H1 (cell line): ENCODE results near the gene TRAK1. TPM values are rescaled to one million over a fixed set of nuclear protein-coding genes. Genes with fewer than 3 reads are reported as not detected.

Source experiments
- CTCF ChIA-PET: fragments of 300-600 bp; sonication (Branson Sonifier 250); formaldehyde crosslinking; loops from one replicate; lab custom pipeline; 2021; ENCODE audit not compliant: partially characterized antibody; lab: Charles Lee
- POLR2A ChIA-PET: fragments of 300-600 bp; sonication (Branson Sonifier 250); formaldehyde crosslinking; loops from one replicate; lab custom pipeline; 2021; ENCODE audit warnings: inconsistent platforms; ENCODE audit not compliant: partially characterized antibody; lab: Charles Lee
- DNase-seq, 2 experiments: peaks; one replicate each; pipeline versions ENCODE4 v3.0.0 to v3.0.0-alpha.2; 2010 to 2022; ENCODE audit warnings: low spot score in 2 of 2, low read depth in 1 of 2, mixed read lengths in 1 of 2
- FAIRE-seq: peaks from 2 replicates; lab custom pipeline; 2011; peaks lifted over from hg19 to GRCh38; lab: Jason Lieb, UNC
- H2AFZ ChIP-seq: 2 replicates; pipeline ENCODE4 v1.8.1; 2012; ENCODE audit warnings: low read length, inconsistent platforms
- H2AK5ac ChIP-seq: 2 replicates; pipeline ENCODE4 v1.6.1; 2013; ENCODE audit warnings: low read depth, low read length
- H2BK120ac ChIP-seq: replicated peaks from 2 replicates; pipeline ENCODE3; 2013; ENCODE audit warnings: low read depth, low read length, inconsistent platforms
- H2BK12ac ChIP-seq: 2 replicates; pipeline ENCODE4 v1.6.1; 2013; ENCODE audit warnings: low read depth, low read length
- H2BK15ac ChIP-seq: 2 replicates; pipeline ENCODE4 v1.6.1; 2013; ENCODE audit warnings: low read length
- H2BK20ac ChIP-seq: 2 replicates; pipeline ENCODE4 v1.6.1; 2013; ENCODE audit warnings: low read length
- H2BK5ac ChIP-seq: 2 replicates; pipeline ENCODE4 v1.6.1; 2013; ENCODE audit warnings: low read depth, low read length
- H3K14ac ChIP-seq: 2 replicates; pipeline ENCODE4 v1.6.1; 2013; ENCODE audit warnings: inconsistent platforms; ENCODE audit not compliant: insufficient read length
- H3K18ac ChIP-seq: 2 replicates; pipeline ENCODE4 v1.6.1; 2013; ENCODE audit warnings: low read length; ENCODE audit errors: extremely low read depth
- H3K23ac ChIP-seq: 2 replicates; pipeline ENCODE4 v1.6.1; 2013; ENCODE audit warnings: inconsistent platforms; ENCODE audit not compliant: insufficient read length
- H3K23me2 ChIP-seq: 2 replicates; pipeline ENCODE4 v1.6.1; 2013; ENCODE audit warnings: low read depth, low read length
- H3K27ac ChIP-seq: 2 replicates; pipeline ENCODE4 v1.6.1; 2011; ENCODE audit warnings: low read depth, low read length, inconsistent platforms
- H3K27me3 ChIP-seq, 4 experiments: replicated peaks in 1 of 4; 1 replicate in 1 of 4; 2 replicates in 3 of 4; pipeline versions ENCODE4 v1.6.1 to v1.8.1; 2011 to 2013; ENCODE audit warnings: low read length in 3 of 4, mild to moderate bottlenecking in 3 of 4, inconsistent platforms in 2 of 4, mixed read lengths in 2 of 4, moderate library complexity in 1 of 4; ENCODE audit not compliant: control insufficient read depth in 3 of 4, insufficient read depth in 3 of 4; ENCODE audit errors: extremely low read depth in 1 of 4
- H3K36me3 ChIP-seq, 4 experiments: 2 replicates each; pipeline versions ENCODE4 v1.6.1 to v1.8.1; 2011 to 2013; ENCODE audit warnings: mild to moderate bottlenecking in 4 of 4, low read length in 3 of 4, moderate library complexity in 2 of 4, control low read depth in 1 of 4, inconsistent platforms in 1 of 4; ENCODE audit not compliant: insufficient read depth in 4 of 4, control insufficient read depth in 2 of 4
- H3K4ac ChIP-seq: replicated peaks from 2 replicates; pipeline ENCODE3; 2013; ENCODE audit warnings: low read length, low read depth, mixed read lengths, inconsistent platforms; ENCODE audit not compliant: insufficient read length
- H3K4me1 ChIP-seq, 4 experiments: replicated peaks in 1 of 4; 1 replicate in 1 of 4; 2 replicates in 3 of 4; pipeline versions ENCODE4 v1.6.1 to v1.8.1; 2011 to 2013; ENCODE audit warnings: low read length in 3 of 4, inconsistent platforms in 2 of 4, mixed read lengths in 1 of 4; ENCODE audit not compliant: insufficient read depth in 4 of 4, control insufficient read depth in 3 of 4
- H3K4me2 ChIP-seq, 2 experiments: 2 replicates each; pipeline versions ENCODE4 v1.6.1 to v1.8.1; 2011 to 2013; ENCODE audit warnings: low read depth in 2 of 2, low read length in 2 of 2, control low read depth in 1 of 2, inconsistent platforms in 1 of 2, mild to moderate bottlenecking in 1 of 2; ENCODE audit not compliant: insufficient read depth in 1 of 2
- H3K4me3 ChIP-seq, 4 experiments: fragments of 200-600, 300-600 bp in 1 of 4; sonication (generic), shearing (Covaris generic), sonication (Bioruptor Twin) in 1 of 4; 2 replicates each; pipeline versions ENCODE4 v1.5.1 to v1.8.1; 2011 to 2016; ENCODE audit warnings: low read length in 4 of 4, low read depth in 3 of 4, control low read depth in 2 of 4, inconsistent platforms in 2 of 4, mild to moderate bottlenecking in 2 of 4, mixed read lengths in 1 of 4, moderate library complexity in 1 of 4; ENCODE audit not compliant: insufficient read depth in 2 of 4; ENCODE audit errors: extremely low read depth in 1 of 4
- H3K56ac ChIP-seq: replicated peaks from 2 replicates; pipeline ENCODE3; 2013; ENCODE audit warnings: low read depth, mild to moderate bottlenecking, mixed read lengths, low read length, inconsistent platforms; ENCODE audit not compliant: insufficient read length
- H3K79me1 ChIP-seq: 2 replicates; pipeline ENCODE4 v1.6.1; 2013; ENCODE audit warnings: low read depth, low read length, control low read depth
- H3K79me2 ChIP-seq, 2 experiments: 2 replicates each; pipeline versions ENCODE4 v1.6.1 to v1.8.1; 2012 to 2013; ENCODE audit warnings: low read length in 2 of 2, mild to moderate bottlenecking in 2 of 2, inconsistent platforms in 1 of 2; ENCODE audit not compliant: insufficient read depth in 2 of 2, control insufficient read depth in 1 of 2
- H3K9ac ChIP-seq, 4 experiments: replicated peaks in 1 of 4; 1 replicate in 1 of 4; 2 replicates in 3 of 4; pipeline versions ENCODE4 v1.6.1 to v1.8.1; 2011 to 2013; ENCODE audit warnings: low read depth in 3 of 4, low read length in 3 of 4, control low read depth in 2 of 4, mild to moderate bottlenecking in 2 of 4, moderate library complexity in 2 of 4, inconsistent platforms in 1 of 4; ENCODE audit errors: extremely low read depth in 1 of 4
- H3K9me3 ChIP-seq, 2 experiments: 2 replicates each; pipeline versions ENCODE4 v1.6.1 to v1.8.1; 2012 to 2013; ENCODE audit warnings: mild to moderate bottlenecking in 2 of 2, moderate library complexity in 2 of 2, control low read depth in 1 of 2, inconsistent platforms in 1 of 2, low read depth in 1 of 2, low read length in 1 of 2, mixed read lengths in 1 of 2; ENCODE audit not compliant: insufficient read depth in 2 of 2
- H4K20me1 ChIP-seq, 2 experiments: replicated peaks in 1 of 2; 2 replicates each; pipeline versions ENCODE3 to v1.8.1; 2011 to 2013; ENCODE audit warnings: inconsistent platforms in 2 of 2, low read length in 2 of 2, mild to moderate bottlenecking in 1 of 2; ENCODE audit not compliant: insufficient read depth in 2 of 2, control insufficient read depth in 1 of 2
- H4K5ac ChIP-seq: 2 replicates; pipeline ENCODE4 v1.6.1; 2013; ENCODE audit warnings: low read length, low read depth, mixed read lengths, inconsistent platforms; ENCODE audit not compliant: insufficient read length
- H4K8ac ChIP-seq: 2 replicates; pipeline ENCODE4 v1.8.0; 2013; ENCODE audit warnings: mild to moderate bottlenecking, moderate library complexity, low read length, inconsistent platforms; ENCODE audit not compliant: insufficient read depth; ENCODE audit errors: extremely low read depth
- H4K91ac ChIP-seq: replicated peaks from 2 replicates; pipeline ENCODE3; 2013; ENCODE audit warnings: low read length, mixed read lengths, inconsistent platforms; ENCODE audit not compliant: insufficient read length
- CHD2 ChIP-seq: IDR thresholded peaks from 2 replicates; pipeline ENCODE4 v1.6.1; 2012; ENCODE audit warnings: low read length, improper control_type of control experiment
- CTCF ChIP-seq, 3 experiments: IDR thresholded peaks; 1 replicate in 2 of 3; 2 replicates in 1 of 3; pipeline versions ENCODE4 v1.5.1 to v1.6.1; 2011; ENCODE audit warnings: low read length in 3 of 3, mild to moderate bottlenecking in 3 of 3, inconsistent platforms in 2 of 3, low read depth in 1 of 3, moderate library complexity in 1 of 3; ENCODE audit not compliant: insufficient read depth in 1 of 3; ENCODE audit errors: control extremely low read depth in 1 of 3
- GABPA ChIP-seq: IDR thresholded peaks from 2 replicates; pipeline ENCODE4 v1.6.1; 2011; ENCODE audit warnings: mild to moderate bottlenecking, low read length, moderate library complexity, borderline replicate concordance; ENCODE audit not compliant: insufficient read depth
- POLR2A ChIP-seq, 2 experiments: IDR thresholded peaks; 1 replicate in 1 of 2; 2 replicates in 1 of 2; pipeline ENCODE4 v1.6.1; 2011; ENCODE audit warnings: low read depth in 2 of 2, low read length in 2 of 2, mild to moderate bottlenecking in 2 of 2; ENCODE audit errors: control extremely low read depth in 1 of 2
- SIN3A ChIP-seq, 2 experiments: IDR thresholded peaks in 1 of 2; conservative IDR thresholded peaks in 1 of 2; 2 replicates each; pipeline ENCODE4 v1.6.1; 2011 to 2012; ENCODE audit warnings: low read length in 2 of 2, improper control_type of control experiment in 1 of 2, low read depth in 1 of 2, mild to moderate bottlenecking in 1 of 2
- WGBS, 2 experiments: shearing (Covaris generic) in 1 of 2; methylation state at CpG; one replicate each; pipeline versions ENCODE4 v1.1.6 to v1.1.7; 2013 to 2015; ENCODE audit warnings: low lambda C conversion rate in 2 of 2, mixed read lengths in 2 of 2, inconsistent platforms in 1 of 2, low coverage in 1 of 2, missing lambda C conversion rate in 1 of 2; ENCODE audit not compliant: insufficient replicate concordance in 2 of 2, insufficient coverage in 1 of 2, insufficient read length in 1 of 2; ENCODE audit errors: extremely low coverage in 1 of 2, missing lambda C conversion rate in 1 of 2; 5-methylcytosine and 5-hydroxymethylcytosine counted together
- polyA plus RNA-seq, 7 experiments: library from polyadenylated mRNA; depleted of rRNA in 3 of 7; stranded (reverse) in 5 of 7; unstranded in 2 of 7; fragments of >200 nt in 5 of 7; fragments of 200-250 nt in 2 of 7; gene quantifications; 1 replicate in 5 of 7; 2 replicates in 1 of 7; 4 replicates in 1 of 7; pipeline versions ENCODE4 v1.2.1 to v1.2.3, GENCODE V29; 2011 to 2013; ENCODE audit warnings: missing spikeins in 2 of 7, mixed read lengths in 2 of 7
- total RNA-seq: library from RNA; stranded (reverse); fragmentation: NEBNext Ultra II Directional; extraction: Animal tissue kit (Norgen Biotek cat#: 25700); gene quantifications from 2 replicates; pipeline ENCODE4 v1.2.1, GENCODE V29; 2021

The TRAK1 gene
- total and polyA plus RNA-seq, 2 of the 8 experiments (the other 6 are each of a cell fraction or from before 2014, with no cell fraction given) = 21.3 to 32.7 TPM

- Histone ChIP-seq H4K91ac (no peak overlapping the region), H3K18ac (peak overlapping the region; percentile 51), H3K56ac (no peak overlapping the region), H3K4me1 (peaks cover 13 to 26% (median 18%) of the 10 kb centered on the region in 4 experiments), H2AK5ac (peak overlapping the region; percentile 99), H3K36me3 (no peaks in the 10 kb centered on the region), H3K4ac (no peak overlapping the region), H2BK15ac (no peak overlapping the region), H3K27me3 (no peaks in the 10 kb centered on the region), H2BK12ac (peak overlapping the region; percentile 100), H3K27ac (peak overlapping the region; percentile 90), H4K20me1 (peaks cover 0 to 2% of the 10 kb centered on the region in 2 experiments), H3K79me2 (peaks cover 0 to 70% of the 10 kb centered on the region in 2 experiments; a peak in 3 of 4 replicates), H2BK20ac (peak overlapping the region; percentile 84; the same call in 1 of the 2 replicates), H2BK120ac (no peak overlapping the region), H3K14ac (no peak overlapping the region), H3K9me3 (no peaks in the 10 kb centered on the region), H3K4me2 (peak overlapping the region; percentile 34 to 65), H3K23ac (no peak overlapping the region), H3K9ac (peak overlapping the region in 2 of 4 experiments; percentile 13 to 51; a peak in 4 of 7 replicates), H2BK5ac (peak overlapping the region; percentile 91), H3K79me1 (peaks cover 3% of the 10 kb centered on the region), H3K23me2 (no peaks in the 10 kb centered on the region), H4K8ac (no peak overlapping the region; the same call in 1 of the 2 replicates), H3K4me3 (peak overlapping the region in 1 of 4 experiments; percentile 16; a peak in 1 of 8 replicates), H2AFZ (no peak overlapping the region), H4K5ac (no peak overlapping the region)
- DNase-seq (no peak), FAIRE-seq (no peak)
- ChIA-PET POLR2A (interaction anchor here (0.6 to 1.0 kb wide), 4 partner anchors 18 to 103 kb away, joined by 3 to 4 read pairs (median 3); no protein-coding TSS in a partner anchor), CTCF (interaction anchor here (0.6 to 3.0 kb wide), 5 partner anchors 18 to 53 kb away, joined by 3 to 10 read pairs (median 3); no protein-coding TSS in a partner anchor)
- 59% methylated on average over 7 of the region's 7 CpGs; no CpG with 5 or more reads in 1 of the 2 experiments for WGBS, 2 experiments
- TF ChIP-seq POLR2A (IDR thresholded peaks at IDR 0.05; ENCODE audit: control extremely low read depth in 1 of 2, low read depth in 2 of 2, low read length in 2 of 2) (peak in 1 of 2 experiments; percentile 49; a peak in 1 of 3 replicates), GABPA (no peak), SIN3A (conservative IDR thresholded peaks at IDR 0.05 in 1 of 2, IDR thresholded peaks at IDR 0.05 in 1 of 2; ENCODE audit: low read depth in 1 of 2, low read length in 2 of 2) (0 out of 4 replicates have a peak, but pooled peaks of 1 of the 2 experiments have one; percentile 68), CHD2 (0 out of 2 replicates have a peak, but pooled peaks have one; percentile 13), CTCF (IDR thresholded peaks at IDR 0.05; ENCODE audit: control extremely low read depth in 1 of 3, insufficient read depth in 1 of 3, low read depth in 1 of 3, low read length in 3 of 3) (no peak)
These were observed 24.5 kb upstream of the TRAK1 start for GRCh38 chr3:42066516-42067181.
